AG09309 (cell line): ENCODE measurements around the gene USP10.

Experiments
- DNase-seq: peaks from one replicate; pipeline ENCODE4 v3.0.0-alpha.2; 2010; ENCODE audit warnings: low read depth
- H3K4me3 ChIP-seq: 2 replicates; pipeline ENCODE4 v1.5.1; 2011; ENCODE audit warnings: mild to moderate bottlenecking, low read depth, low read length, moderate library complexity; ENCODE audit not compliant: control insufficient read depth
- TF ChIP-seq, protein P1 (sequence below): IDR thresholded peaks from 2 replicates; pipeline ENCODE4 v1.5.1; 2011; ENCODE audit warnings: mild to moderate bottlenecking, low read depth, low read length, inconsistent platforms; ENCODE audit not compliant: insufficient read depth, control insufficient read depth; ENCODE audit errors: missing control alignments

The USP10 gene

GRCh38 chr16:84780063-84780462, 80.3 kb downstream of the USP10 start:
- TF ChIP-seq, protein P1, sequence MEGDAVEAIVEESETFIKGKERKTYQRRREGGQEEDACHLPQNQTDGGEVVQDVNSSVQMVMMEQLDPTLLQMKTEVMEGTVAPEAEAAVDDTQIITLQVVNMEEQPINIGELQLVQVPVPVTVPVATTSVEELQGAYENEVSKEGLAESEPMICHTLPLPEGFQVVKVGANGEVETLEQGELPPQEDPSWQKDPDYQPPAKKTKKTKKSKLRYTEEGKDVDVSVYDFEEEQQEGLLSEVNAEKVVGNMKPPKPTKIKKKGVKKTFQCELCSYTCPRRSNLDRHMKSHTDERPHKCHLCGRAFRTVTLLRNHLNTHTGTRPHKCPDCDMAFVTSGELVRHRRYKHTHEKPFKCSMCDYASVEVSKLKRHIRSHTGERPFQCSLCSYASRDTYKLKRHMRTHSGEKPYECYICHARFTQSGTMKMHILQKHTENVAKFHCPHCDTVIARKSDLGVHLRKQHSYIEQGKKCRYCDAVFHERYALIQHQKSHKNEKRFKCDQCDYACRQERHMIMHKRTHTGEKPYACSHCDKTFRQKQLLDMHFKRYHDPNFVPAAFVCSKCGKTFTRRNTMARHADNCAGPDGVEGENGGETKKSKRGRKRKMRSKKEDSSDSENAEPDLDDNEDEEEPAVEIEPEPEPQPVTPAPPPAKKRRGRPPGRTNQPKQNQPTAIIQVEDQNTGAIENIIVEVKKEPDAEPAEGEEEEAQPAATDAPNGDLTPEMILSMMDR: no peak
- no peak overlapping the region for H3K4me3 ChIP-seq
- no peak for DNase-seq

GRCh38 chr16:84780544-84781376, 81.0 kb downstream of the USP10 start:
- TF ChIP-seq, protein P1: no peak
- H3K4me3 ChIP-seq: no peak overlapping the region
- DNase-seq: no peak

DNA sequence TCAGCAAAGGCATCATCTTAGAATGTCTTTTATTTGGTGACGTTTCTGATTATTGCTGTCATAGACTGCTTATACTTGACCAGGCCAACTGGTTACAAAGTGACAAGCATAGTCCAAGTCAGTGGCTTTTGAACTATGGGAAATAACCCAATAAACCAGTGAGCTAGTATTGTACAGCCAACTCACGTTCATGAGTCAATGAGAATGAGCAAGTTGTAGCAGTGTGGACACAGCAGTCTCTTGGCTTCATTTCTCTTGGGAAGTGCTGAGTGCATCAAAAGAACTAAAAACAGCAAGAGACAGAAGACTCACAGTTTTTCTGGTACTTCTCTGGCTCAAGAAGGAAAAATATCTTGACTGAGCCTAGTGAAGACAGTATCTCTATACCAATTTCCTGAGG, 83.0 kb downstream of the USP10 start:
- TF ChIP-seq, protein P1: no peak
- no peak for DNase-seq
- H3K4me3 ChIP-seq: no peak overlapping the region

- TF ChIP-seq, protein P1: no peak
- no peak for DNase-seq
- no peak overlapping the region for H3K4me3 ChIP-seq
Observed at GRCh38 chr16:84785843-84786581, 86.2 kb downstream of the USP10 start.

GRCh38 chr16:84786605-84787262, 86.9 kb downstream of the USP10 start:
- TF ChIP-seq, protein P1: no peak
- H3K4me3 ChIP-seq: no peak overlapping the region
- no peak for DNase-seq

- TF ChIP-seq, protein P1: no peak
- no peak overlapping the region for H3K4me3 ChIP-seq
- DNase-seq: no peak
Observed at GRCh38 chr16:84787263-84787622, 87.4 kb downstream of the USP10 start.
